SK-N-SH (cell line): Measurements from ENCODE around the gene GALK2. TPM values are rescaled to one million over a fixed set of nuclear protein-coding genes. Genes with fewer than 3 reads are reported as not detected.
A peak's percentile ranks its signal among the peaks of the same experiment; 100 is the strongest.

Experiments used
- CTCF ChIA-PET: fragments of 300-600, 350-600 bp; formaldehyde crosslinking; extraction: SDS; loops from one replicate; lab custom pipeline; 2021; lab: Yijun Ruan, JAX
- POLR2A ChIA-PET: fragments of 350-600 bp; sonication (Branson Sonifier 250); formaldehyde crosslinking; extraction: SDS; loops from one replicate; lab custom pipeline; 2020; ENCODE audit warnings: antibody characterized with exemption, inconsistent platforms; lab: Yijun Ruan, JAX
- DNase-seq: peaks from one replicate; pipeline ENCODE4 v3.0.0; 2012
- H2AFZ ChIP-seq: fragments of 200-600 bp; sonication (generic); 2 replicates; pipeline ENCODE4 v1.8.1; 2016; ENCODE audit warnings: antibody characterized with exemption, mild to moderate bottlenecking, low read depth
- H3F3A ChIP-seq: fragments of 200-600 bp; sonication (generic); replicated peaks from 2 replicates; pipeline ENCODE3; 2016; ENCODE audit warnings: antibody characterized with exemption, mild to moderate bottlenecking; ENCODE audit not compliant: insufficient read depth
- H3K27ac ChIP-seq, 2 experiments: fragments of 200-500 bp in 1 of 2; fragments of 200-600 bp in 1 of 2; sonication (Bioruptor generic) in 1 of 2; sonication (generic), shearing (Covaris generic) in 1 of 2; 2 replicates each; pipeline versions ENCODE4 v1.5.1 to v1.6.1; 2014 to 2016; ENCODE audit warnings: low read depth in 2 of 2, inconsistent platforms in 1 of 2, low read length in 1 of 2, mild to moderate bottlenecking in 1 of 2, mixed read lengths in 1 of 2
- H3K27me3 ChIP-seq: fragments of 200-600 bp; sonication (generic), shearing (Covaris generic); 2 replicates; pipeline ENCODE4 v1.6.1; 2016; ENCODE audit warnings: mixed run types; ENCODE audit not compliant: insufficient read depth
- H3K36me3 ChIP-seq, 2 experiments: fragments of 200-500 bp in 1 of 2; fragments of 200-600 bp in 1 of 2; sonication (Bioruptor generic) in 1 of 2; sonication (generic) in 1 of 2; replicated peaks in 1 of 2; 2 replicates each; pipeline versions ENCODE3 to v1.5.1; 2014 to 2016; ENCODE audit warnings: low read length in 1 of 2, mild to moderate bottlenecking in 1 of 2; ENCODE audit not compliant: insufficient read depth in 2 of 2, control insufficient read depth in 1 of 2
- H3K4me1 ChIP-seq, 2 experiments: fragments of 200-500 bp in 1 of 2; fragments of 200-600 bp in 1 of 2; sonication (Bioruptor generic) in 1 of 2; sonication (generic), shearing (Covaris generic) in 1 of 2; 2 replicates each; pipeline versions ENCODE4 v1.5.1 to v1.6.1; 2014 to 2016; ENCODE audit warnings: low read depth in 1 of 2, low read length in 1 of 2, mixed run types in 1 of 2; ENCODE audit not compliant: insufficient read depth in 2 of 2, control insufficient read depth in 1 of 2
- H3K4me2 ChIP-seq: fragments of 200-600 bp; sonication (generic), shearing (Covaris generic); 2 replicates; pipeline ENCODE4 v1.6.1; 2017; ENCODE audit warnings: mixed run types
- H3K4me3 ChIP-seq, 2 experiments: fragments of 200-500 bp in 1 of 2; fragments of 200-600 bp in 1 of 2; sonication (Bioruptor generic) in 1 of 2; sonication (generic), shearing (Covaris generic) in 1 of 2; 2 replicates each; pipeline versions ENCODE4 v1.5.1 to v1.8.1; 2014 to 2016; ENCODE audit warnings: low read depth in 2 of 2, inconsistent platforms in 1 of 2, low read length in 1 of 2, mild to moderate bottlenecking in 1 of 2, mixed read lengths in 1 of 2, moderate library complexity in 1 of 2
- H3K79me2 ChIP-seq: fragments of 200-600 bp; sonication (generic); 2 replicates; pipeline ENCODE4 v1.8.1; 2017; ENCODE audit warnings: mild to moderate bottlenecking; ENCODE audit not compliant: insufficient read depth
- H3K9ac ChIP-seq: fragments of 200-600 bp; sonication (generic); 2 replicates; pipeline ENCODE4 v1.6.1; 2017; ENCODE audit warnings: mixed run types
- H3K9me2 ChIP-seq: fragments of 200-600 bp; sonication (generic); 2 replicates; pipeline ENCODE4 v1.6.1; 2017; ENCODE audit warnings: mixed run types
- H3K9me3 ChIP-seq: fragments of 200-600 bp; sonication (generic); 2 replicates; pipeline ENCODE4 v1.6.1; 2017; ENCODE audit warnings: mixed run types, mild to moderate bottlenecking, moderate library complexity
- H4K20me1 ChIP-seq: fragments of 200-600 bp; sonication (generic); 2 replicates; pipeline ENCODE4 v1.6.1; 2017; ENCODE audit warnings: mild to moderate bottlenecking, mixed run types; ENCODE audit not compliant: insufficient read depth
- CHD2 ChIP-seq: fragments of 150-350 bp; IDR thresholded peaks from 2 replicates; pipeline ENCODE4 v1.6.1; 2018; ENCODE audit warnings: low read length; ENCODE audit not compliant: partially characterized antibody
- ELF1 ChIP-seq: IDR thresholded peaks from 2 replicates; pipeline ENCODE4 v1.4.0; 2012
- EP300 ChIP-seq, 2 experiments: IDR thresholded peaks; 2 replicates each; pipeline versions ENCODE4 v1.4.0 to v1.6.1; 2012; ENCODE audit warnings: borderline replicate concordance in 1 of 2, low read depth in 1 of 2, low read length in 1 of 2
- JUND ChIP-seq: IDR thresholded peaks from 2 replicates; pipeline ENCODE4 v1.4.0; 2012
- POLR2AphosphoS5 ChIP-seq: IDR thresholded peaks from 2 replicates; pipeline ENCODE4 v1.6.1; 2012; ENCODE audit warnings: low read depth, low read length
- RFX5 ChIP-seq: IDR thresholded peaks from 2 replicates; pipeline ENCODE4 v1.6.1; 2012; ENCODE audit warnings: mild to moderate bottlenecking, improper control_type of control experiment, low read length
- RXRA ChIP-seq: IDR thresholded peaks from 2 replicates; pipeline ENCODE4 v1.4.0; 2012; ENCODE audit warnings: low read depth, mild to moderate bottlenecking, borderline replicate concordance
- SIN3A ChIP-seq: IDR thresholded peaks from 2 replicates; pipeline ENCODE4 v1.6.1; 2012; ENCODE audit warnings: low read depth, mild to moderate bottlenecking, low read length, moderate library complexity, borderline replicate concordance
- SMC3 ChIP-seq: IDR thresholded peaks from 2 replicates; pipeline ENCODE4 v1.6.1; 2012; ENCODE audit warnings: low read depth, low read length, improper control_type of control experiment
- YY1 ChIP-seq: IDR thresholded peaks from 2 replicates; pipeline ENCODE4 v1.4.0; 2012; ENCODE audit warnings: low read depth, mild to moderate bottlenecking
- WGBS: methylation state at CpG from one replicate; pipeline ENCODE4 v1.1.6; 2017; ENCODE audit warnings: low lambda C conversion rate; 5-methylcytosine and 5-hydroxymethylcytosine counted together
- polyA plus RNA-seq, 3 experiments: library from polyadenylated mRNA; depleted of rRNA; stranded (reverse); fragments of >200 nt; gene quantifications; 2 replicates each; pipeline ENCODE4 v1.2.3, GENCODE V29; 2012
- TF ChIP-seq, protein P1 (sequence below): fragments of 150-350 bp; IDR thresholded peaks from 2 replicates; pipeline ENCODE4 v1.6.1; 2016; ENCODE audit warnings: mild to moderate bottlenecking, low read depth, low read length
- TF ChIP-seq, protein P2 (sequence below): IDR thresholded peaks from 2 replicates; pipeline ENCODE4; 2012
- TF ChIP-seq, protein P3 (sequence below): IDR thresholded peaks from 2 replicates; pipeline ENCODE4 v1.6.1; 2012; ENCODE audit warnings: mild to moderate bottlenecking, low read depth, low read length, moderate library complexity

GALK2 gene
- polyA plus RNA-seq, 1 of the 3 experiments (the other 2 are of a cell fraction) = 19.0 TPM

DNA sequence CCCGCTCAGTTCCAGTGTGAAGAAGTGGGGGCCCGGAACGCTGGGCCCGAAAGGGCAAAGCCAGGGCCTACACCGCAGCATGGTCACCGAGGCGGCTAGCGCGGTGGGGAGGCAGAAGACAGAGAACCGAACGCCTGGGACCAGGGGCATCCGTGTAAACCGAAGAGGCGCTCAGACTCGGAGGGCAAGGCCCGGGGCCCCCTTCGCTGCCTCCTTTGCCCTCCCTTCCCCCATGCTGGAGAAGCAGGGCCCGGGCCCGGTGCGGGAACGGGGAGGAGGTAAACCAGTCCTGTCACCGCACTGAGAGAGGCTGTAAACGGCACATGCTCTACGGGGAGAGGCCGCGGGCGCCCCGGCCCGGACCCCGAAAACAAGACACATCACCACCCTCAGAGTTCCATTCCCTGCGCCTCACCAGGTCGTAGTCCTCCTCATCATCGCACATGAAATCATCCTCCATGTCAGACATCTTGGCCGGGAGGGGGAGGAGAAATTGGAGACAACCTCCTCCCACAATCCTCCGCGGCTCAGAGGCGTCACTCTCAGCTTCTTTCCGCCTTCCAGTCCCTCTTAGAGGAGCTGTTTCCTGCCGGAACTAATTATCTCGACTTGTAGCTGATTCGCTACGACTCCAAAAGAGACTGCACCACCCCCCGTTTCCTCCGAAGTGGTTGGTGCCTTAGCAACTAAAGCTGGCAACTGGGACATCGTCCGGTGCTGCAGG lies 14.8 kb upstream of the GALK2 start, which contains the start of gene COPS2 (continued):
- TF ChIP-seq, protein P1, sequence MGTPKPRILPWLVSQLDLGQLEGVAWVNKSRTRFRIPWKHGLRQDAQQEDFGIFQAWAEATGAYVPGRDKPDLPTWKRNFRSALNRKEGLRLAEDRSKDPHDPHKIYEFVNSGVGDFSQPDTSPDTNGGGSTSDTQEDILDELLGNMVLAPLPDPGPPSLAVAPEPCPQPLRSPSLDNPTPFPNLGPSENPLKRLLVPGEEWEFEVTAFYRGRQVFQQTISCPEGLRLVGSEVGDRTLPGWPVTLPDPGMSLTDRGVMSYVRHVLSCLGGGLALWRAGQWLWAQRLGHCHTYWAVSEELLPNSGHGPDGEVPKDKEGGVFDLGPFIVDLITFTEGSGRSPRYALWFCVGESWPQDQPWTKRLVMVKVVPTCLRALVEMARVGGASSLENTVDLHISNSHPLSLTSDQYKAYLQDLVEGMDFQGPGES = no peak; the same call in 1 of the 2 replicates
- TF ChIP-seq JUND = 0 out of 2 replicates have a peak, but pooled peaks have one; percentile 11
- peak; percentile 86 for TF ChIP-seq ELF1
- peak; percentile 79 for TF ChIP-seq POLR2AphosphoS5

DNA sequence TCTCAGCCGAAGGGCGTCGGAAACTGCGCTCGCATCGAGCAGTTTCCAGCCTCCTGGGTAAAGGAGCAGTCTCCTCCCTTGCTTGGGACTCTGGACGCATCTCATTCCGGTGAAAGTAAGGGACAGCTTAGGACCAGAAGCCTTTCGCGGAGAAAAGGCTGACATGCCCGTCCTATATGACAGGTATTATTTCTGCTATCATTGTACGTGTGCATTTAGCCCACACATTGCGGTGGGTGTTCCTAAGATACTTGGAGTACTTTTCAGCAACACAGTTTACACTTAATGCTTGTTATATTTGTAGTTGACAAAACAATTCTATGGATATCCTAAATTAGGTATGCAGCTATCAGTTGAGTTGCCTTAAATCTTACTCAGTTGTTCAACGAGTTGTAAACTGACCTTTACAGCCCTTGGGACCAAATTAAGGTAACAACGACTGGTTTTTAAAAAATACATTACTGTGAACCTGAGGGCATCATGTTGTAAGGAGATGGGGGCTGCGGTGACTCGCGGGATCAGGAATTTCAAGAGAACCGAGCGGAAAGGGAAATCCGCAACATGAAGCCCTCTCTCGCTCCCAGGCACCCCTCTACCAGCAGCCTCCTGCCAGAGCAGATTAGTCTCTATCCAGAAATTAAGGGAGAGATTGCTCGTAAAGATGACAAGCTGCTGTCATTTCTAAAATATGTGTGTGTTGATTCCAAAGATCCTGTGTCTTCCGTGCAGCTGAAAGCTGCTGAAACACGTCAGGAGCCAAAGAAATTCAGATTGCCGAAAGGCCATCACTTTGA lies 14.0 kb upstream of the GALK2 start:
- WGBS = under 1% methylated on average over 20 of the region's 26 CpGs
- Histone ChIP-seq H3K27me3 (no peaks in the 10 kb centered on the region), H3K4me2 (peak overlapping the region; percentile 66), H2AFZ (peak overlapping the region; percentile 95), H3K9ac (peak overlapping the region; percentile 76), H3K9me2 (no peaks in the 10 kb centered on the region), H3K9me3 (no peaks in the 10 kb centered on the region), H3K4me1 (peaks cover 4 to 7% of the 10 kb centered on the region in 2 experiments; a peak in 2 of 4 replicates), H3K36me3 (peaks cover 0 to 8% of the 10 kb centered on the region in 2 experiments), H4K20me1 (peaks cover 29% of the 10 kb centered on the region), H3F3A (peaks cover 11% of the 10 kb centered on the region), H3K27ac (peak overlapping the region; percentile 75 to 90), H3K79me2 (peaks cover 72% of the 10 kb centered on the region), H3K4me3 (peak overlapping the region; percentile 96 to 97)
- POLR2A ChIA-PET = interaction anchor here (1.1 to 1.9 kb wide), 4 partner anchors 14 to 278 kb away, joined by 6 to 19 read pairs (median 8); partner anchors contain the start of genes EID1, GALK2, SECISBP2L and SHC4
- TF ChIP-seq, protein P2, sequence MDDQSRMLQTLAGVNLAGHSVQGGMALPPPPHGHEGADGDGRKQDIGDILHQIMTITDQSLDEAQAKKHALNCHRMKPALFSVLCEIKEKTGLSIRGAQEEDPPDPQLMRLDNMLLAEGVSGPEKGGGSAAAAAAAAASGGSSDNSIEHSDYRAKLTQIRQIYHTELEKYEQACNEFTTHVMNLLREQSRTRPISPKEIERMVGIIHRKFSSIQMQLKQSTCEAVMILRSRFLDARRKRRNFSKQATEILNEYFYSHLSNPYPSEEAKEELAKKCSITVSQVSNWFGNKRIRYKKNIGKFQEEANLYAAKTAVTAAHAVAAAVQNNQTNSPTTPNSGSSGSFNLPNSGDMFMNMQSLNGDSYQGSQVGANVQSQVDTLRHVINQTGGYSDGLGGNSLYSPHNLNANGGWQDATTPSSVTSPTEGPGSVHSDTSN = peak; percentile 41
- TF ChIP-seq POLR2AphosphoS5 (no peak), SIN3A (peak; percentile 8; the same call in 1 of the 2 replicates)
- CTCF ChIA-PET = interaction anchor here (0.6 to 3.5 kb wide), 6 partner anchors 9 to 989 kb away, joined by 3 to 27 read pairs (median 4); no protein-coding TSS in a partner anchor
- DNase-seq = peak; percentile 33

DNA sequence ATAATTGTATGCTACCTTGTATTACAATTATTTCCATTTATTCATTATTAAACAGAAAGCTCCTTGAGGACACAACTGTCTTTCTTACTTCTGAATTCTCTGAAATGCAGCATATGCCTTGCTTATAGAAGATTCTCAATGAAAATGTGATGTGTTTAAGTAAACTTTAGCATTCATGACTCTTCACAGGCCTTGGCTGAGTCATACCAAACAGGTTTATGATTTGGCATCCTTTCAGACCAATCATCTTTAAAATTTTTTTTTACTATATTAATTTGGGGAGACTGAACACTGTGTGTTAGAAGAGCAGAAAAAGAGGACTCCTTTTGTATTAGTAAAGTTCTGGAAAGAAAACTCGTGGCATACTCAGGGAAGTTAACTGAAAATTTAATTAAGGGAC lies 6.4 kb upstream of the GALK2 start:
- ChIA-PET CTCF (interaction anchor here (1.6 kb wide), 1 partner anchor 18 kb away, joined by 4 read pairs; no protein-coding TSS in a partner anchor), POLR2A (no interaction called here)
- H3F3A ChIP-seq = peaks cover 19% of the 10 kb centered on the region
- H3K9ac ChIP-seq = no peak overlapping the region
- H3K4me2 ChIP-seq = no peak overlapping the region
- no peaks in the 10 kb centered on the region for H3K9me3 ChIP-seq
- no peak overlapping the region for H2AFZ ChIP-seq
- no peaks in the 10 kb centered on the region for H4K20me1 ChIP-seq
- no peak for DNase-seq
- H3K9me2 ChIP-seq = no peaks in the 10 kb centered on the region
- no peak overlapping the region for H3K4me3 ChIP-seq
- H3K27me3 ChIP-seq = no peaks in the 10 kb centered on the region
- H3K4me1 ChIP-seq = no peaks in the 10 kb centered on the region
- WGBS = 36% methylated on average over 1 of the region's 1 CpG
- no peak overlapping the region for H3K27ac ChIP-seq
- H3K36me3 ChIP-seq = peaks cover 0 to 7% of the 10 kb centered on the region in 2 experiments
- H3K79me2 ChIP-seq = peaks cover 1% of the 10 kb centered on the region; the same call in 1 of the 2 replicates
- TF ChIP-seq RFX5 (no peak), POLR2AphosphoS5 (no peak), EP300 (IDR thresholded peaks at IDR 0.05; ENCODE audit: borderline replicate concordance in 1 of 2, low read depth in 1 of 2, low read length in 1 of 2) (no peak), CHD2 (no peak), ELF1 (no peak), RXRA (no peak), SMC3 (no peak), YY1 (no peak)
- TF ChIP-seq, protein P1 = no peak
- TF ChIP-seq, protein P3, sequence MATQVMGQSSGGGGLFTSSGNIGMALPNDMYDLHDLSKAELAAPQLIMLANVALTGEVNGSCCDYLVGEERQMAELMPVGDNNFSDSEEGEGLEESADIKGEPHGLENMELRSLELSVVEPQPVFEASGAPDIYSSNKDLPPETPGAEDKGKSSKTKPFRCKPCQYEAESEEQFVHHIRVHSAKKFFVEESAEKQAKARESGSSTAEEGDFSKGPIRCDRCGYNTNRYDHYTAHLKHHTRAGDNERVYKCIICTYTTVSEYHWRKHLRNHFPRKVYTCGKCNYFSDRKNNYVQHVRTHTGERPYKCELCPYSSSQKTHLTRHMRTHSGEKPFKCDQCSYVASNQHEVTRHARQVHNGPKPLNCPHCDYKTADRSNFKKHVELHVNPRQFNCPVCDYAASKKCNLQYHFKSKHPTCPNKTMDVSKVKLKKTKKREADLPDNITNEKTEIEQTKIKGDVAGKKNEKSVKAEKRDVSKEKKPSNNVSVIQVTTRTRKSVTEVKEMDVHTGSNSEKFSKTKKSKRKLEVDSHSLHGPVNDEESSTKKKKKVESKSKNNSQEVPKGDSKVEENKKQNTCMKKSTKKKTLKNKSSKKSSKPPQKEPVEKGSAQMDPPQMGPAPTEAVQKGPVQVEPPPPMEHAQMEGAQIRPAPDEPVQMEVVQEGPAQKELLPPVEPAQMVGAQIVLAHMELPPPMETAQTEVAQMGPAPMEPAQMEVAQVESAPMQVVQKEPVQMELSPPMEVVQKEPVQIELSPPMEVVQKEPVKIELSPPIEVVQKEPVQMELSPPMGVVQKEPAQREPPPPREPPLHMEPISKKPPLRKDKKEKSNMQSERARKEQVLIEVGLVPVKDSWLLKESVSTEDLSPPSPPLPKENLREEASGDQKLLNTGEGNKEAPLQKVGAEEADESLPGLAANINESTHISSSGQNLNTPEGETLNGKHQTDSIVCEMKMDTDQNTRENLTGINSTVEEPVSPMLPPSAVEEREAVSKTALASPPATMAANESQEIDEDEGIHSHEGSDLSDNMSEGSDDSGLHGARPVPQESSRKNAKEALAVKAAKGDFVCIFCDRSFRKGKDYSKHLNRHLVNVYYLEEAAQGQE = no peak
